HG03460 (cell line): ENCODE data around the gene PRG3.
A peak's percentile ranks its signal among the peaks of the same experiment; 100 is the strongest.
"Not testable (repeated sequence)": the region's sequence is repeated elsewhere in the genome, so short reads cannot be mapped to it uniquely, and the experiment has no call there.

Experiments used
- ATAC-seq: cut with Tn5 transposase; IDR thresholded peaks from one replicate; pipeline ENCODE4 v1.9.1; 2021; ENCODE audit not compliant: unreplicated experiment

Gene PRG3

DNA sequence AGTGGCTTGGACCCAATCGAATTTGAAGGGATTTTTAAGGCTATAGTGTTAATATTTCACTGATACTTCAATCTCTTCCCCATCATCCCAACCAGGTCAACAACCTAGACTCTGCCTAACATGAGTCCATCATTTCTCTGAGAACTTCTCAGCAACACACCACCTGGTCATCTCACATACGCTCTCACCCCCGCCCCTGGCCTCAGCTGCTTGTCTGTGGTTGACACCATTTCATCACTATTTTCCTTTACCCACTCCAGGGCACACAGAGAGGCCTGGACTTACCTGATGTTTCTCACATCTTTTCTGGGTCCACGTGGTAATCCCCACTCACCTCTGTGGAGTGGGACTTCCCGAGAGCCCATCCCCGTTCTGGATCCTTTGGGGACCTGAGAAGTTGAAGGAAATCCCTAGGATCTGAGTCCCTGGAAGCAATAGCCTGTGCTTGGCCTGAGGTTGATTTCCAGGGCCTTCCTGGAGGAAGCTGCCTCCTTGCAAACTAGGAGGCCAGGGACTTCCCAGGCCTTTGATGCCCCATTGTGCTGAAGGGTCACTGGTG is 39.6 kb downstream of the PRG3 start:
- no peak for ATAC-seq

DNA sequence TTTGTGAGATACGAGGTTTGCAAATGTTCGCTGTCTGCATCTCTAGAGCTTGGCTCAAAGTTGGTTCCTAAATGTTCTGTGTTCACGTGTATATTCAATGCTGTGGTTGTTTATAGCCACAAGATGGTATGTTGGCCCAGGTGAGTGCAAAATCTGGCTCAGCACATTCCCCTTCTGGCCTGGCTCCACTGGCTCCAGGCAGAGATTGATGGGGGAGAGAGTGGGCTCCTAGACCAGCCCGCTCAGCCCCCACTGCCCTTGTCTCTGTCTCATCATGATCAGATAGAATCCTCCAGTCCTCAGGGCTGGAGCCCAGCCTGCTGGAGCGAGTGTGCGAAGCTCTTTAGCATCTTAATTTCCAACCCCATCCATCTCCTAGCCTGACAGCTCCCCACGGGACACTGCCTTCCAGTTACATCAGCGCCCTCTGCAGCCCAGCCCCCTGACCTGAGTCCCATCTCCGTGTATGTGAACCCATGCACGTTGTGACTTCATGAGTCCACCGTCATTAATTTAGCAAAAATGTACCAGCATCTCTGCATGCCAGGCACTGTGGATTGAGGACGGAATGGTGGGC is 40.8 kb downstream of the PRG3 start:
- no peak for ATAC-seq

DNA sequence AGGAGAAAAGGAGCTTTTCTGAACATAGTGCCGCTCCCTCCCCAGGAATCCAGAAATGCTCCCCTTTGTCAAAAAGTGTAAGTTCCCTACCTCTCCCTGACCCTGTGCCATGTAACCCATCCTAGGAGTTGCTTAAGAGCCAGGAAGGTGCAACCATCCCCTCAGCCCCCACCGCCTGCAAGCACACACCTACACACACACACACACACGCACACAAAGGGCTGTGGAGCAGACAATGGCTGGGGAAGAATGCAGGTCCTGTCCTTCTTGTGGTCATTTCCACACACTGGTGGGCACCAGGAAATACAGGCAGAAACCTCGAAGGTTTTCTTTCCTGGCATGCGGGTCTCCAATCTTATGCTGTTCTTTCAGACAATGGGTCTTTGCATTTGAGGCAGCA is 41.6 kb downstream of the PRG3 start:
- ATAC-seq = no peak

DNA sequence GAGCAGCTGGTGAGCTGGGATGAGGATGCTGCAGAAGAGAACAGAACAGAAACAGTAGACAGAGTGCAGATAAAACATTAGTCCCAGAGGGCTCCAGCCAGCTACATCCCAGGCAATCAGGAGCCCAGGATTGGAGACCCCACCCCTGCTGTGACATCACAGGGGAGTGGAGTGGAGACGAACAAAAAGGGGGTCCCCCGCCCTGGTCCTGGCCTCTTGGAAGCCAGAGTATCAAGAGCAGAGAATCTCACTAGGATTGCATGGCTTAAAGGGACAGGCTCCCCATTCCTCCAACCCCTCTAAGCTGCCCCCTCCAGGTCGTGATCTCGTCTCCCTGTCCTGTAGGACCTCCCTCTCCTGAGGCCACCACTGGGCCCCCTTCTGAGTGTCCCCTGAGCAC is 42.8 kb downstream of the PRG3 start, which contains the start of gene P2RX3:
TSS of gene P2RX3 (plus strand) at position 211 of the 400 bp plus-strand sequence. CDS start 199 bp downstream, outside the sequence.
- ATAC-seq = no peak

DNA sequence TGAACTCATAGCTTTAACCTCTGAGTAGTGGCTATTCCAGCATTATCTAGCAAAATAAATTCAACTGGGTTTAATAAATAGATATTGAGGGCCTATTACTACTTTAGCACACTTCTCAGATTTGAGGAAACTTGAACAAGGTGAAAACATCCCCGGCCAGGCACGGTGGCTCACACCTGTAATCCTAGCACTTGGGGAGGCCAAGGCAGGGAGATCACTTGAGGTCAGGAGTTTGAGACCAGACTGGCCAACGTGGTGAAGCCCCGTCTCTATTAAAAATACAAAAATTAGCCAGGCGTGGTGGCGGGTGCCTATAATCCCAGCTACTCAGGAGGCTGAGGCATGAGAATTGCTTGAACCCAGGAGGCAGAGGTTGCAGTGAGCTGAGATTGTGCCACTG is 44.1 kb downstream of the PRG3 start:
- not testable (repeated sequence) for ATAC-seq

DNA sequence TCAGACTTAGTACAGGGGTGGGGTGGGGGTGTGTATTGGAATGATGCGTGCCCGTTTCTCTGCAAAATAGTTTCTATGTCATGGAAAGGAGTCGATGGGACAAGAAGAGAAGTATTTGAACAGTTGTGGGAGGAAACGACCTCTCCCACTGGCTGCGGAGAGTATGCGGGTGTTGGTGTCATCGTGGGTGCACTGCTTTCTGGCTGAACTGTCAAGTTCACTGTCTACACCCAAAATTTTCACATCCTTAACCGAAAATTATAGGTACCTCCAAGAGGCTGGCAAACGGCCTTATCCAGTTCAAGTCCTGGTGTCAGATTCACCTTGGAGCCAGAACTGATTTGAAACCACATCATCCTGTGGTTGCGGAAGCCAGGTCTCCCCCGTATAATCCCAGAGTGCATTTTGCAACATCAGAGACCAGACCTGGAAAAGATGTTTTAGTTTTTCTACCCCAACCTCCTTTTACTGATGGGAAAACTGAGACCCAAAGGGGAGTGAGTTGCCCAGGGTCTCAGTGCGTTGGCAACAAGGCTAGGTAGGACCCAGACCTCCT is 44.8 kb downstream of the PRG3 start:
- ATAC-seq = no peak

DNA sequence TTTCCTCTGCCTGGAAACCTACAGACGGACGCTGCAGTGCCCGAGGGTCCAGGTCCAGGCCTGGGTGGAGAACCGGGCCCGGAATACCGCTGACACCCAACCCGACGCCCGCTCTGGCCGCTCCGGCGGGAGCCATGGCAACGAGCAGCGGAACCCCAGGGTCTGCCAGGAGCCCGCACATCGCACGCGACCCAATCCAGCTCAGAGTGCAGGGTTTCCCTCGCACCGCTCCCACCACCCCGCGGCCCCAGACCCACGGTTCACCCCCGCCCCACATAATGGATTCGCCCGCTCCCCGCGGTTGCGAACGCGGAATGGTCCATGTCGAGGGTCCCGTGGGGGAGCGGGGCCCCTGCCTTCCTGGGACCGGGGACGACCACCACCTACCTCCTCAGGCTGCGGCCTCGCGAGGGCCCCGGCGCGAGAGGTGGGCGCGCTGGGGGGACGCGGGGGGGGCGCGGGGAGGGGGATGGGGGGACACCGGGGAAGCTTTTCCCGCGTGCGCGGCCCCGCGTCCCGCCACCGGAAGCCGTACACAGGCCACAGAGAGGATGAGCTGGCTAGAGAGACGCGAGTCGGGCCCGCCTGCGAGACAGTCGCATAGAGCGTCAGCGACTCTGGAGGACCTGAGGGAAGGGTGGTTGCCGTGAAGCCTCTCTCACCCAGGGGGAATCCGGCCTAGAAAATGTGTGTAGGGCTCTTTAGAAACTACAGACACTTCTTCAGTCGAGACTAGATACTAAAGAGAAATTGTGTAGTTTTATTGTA is 45.4 kb downstream of the PRG3 start, which contains the start of gene SSRP1:
TSS of gene SSRP1 (minus strand) at position 550 of the 768 bp plus-strand sequence. CDS start 771 bp downstream, outside the sequence.
- ATAC-seq = peak; percentile 99

DNA sequence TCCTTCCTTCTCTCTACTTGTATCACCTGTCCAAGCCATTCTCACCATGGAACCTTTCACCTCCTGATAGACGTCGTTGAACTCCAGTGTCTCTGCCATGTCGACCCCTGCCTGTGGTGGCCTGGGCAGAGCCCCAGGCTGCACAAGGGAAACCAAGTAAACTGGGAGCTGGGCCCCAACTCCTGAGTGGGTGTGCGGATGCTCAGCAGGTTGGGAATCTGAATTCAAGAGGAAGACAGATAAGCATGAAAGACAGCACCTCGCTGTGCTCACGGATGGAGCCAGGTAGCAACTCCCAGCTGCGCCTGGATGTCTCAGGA is 46.0 kb downstream of the PRG3 start:
- ATAC-seq = no peak

DNA sequence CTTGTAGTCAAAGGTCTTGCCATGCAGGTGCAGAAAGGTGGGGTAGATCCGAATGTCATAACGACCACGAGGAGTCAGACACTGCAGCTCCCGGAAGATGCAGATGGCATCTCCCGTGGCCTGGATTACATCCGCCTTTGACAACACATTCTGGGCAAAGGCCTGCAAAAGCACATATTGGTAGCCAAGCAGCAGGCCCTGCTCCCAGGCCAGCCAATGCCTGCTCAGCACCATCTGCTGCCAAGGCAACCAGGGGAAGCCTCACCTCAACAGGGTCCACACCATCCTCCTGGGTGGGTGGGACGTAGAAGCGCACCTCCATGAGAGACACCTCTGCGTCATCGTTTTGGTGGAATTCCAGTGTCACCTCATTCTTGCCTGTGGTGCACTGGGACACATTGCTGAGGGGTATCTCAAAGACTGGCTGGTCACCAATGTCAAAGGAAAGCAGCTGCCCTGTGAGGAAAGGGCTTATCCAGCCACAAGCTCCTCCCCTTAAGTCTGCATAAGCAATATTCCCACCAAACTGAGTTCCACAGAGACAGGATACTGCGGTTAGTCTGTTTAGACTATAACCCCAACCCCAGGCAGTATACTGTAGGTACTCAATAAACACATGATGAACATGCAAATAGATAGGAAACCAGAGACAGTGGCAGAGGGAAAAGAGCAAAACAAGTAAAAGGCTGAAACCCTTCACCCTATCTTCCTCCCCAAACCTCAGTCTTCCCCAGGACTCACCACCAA is 48.1 kb downstream of the PRG3 start:
- no peak for ATAC-seq

DNA sequence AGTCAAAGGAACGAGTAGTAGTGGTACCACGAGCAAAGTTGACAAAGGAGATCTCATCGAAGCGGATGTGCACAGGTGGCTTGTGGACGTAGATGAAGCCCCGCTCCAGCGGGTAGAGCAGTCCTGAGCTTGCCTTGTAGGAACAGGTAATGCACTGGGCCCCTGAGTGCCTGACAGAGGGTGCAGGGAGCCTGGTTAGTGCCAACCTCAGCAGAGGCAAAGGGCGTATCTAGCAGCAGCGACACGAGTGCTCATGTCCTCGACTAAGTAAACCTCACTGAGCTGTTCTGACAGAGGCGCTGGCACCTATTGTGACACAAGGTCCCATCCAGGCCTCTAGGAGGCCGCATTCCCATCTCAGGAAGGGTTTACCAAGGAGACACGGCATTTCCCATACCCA is 49.2 kb downstream of the PRG3 start:
- ATAC-seq = no peak

DNA sequence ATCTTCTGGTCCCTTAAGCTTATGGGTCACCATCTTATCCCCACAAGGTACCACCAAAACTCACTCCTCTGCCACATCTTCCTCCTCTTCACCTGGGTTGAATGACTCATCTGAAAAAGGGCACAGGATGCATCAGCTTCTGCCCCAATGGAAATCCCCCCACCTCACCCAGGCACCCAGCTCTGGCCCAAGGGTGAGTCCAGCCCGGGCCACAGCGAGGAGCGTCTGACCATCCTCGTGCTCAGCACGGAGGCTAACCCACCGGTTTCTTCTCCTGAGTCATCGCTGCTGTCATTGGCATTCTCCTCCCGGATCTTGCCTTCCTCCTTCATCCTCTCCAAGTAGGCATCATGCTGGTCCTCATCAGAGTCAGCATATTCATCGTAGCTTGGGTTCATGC is 50.9 kb downstream of the PRG3 start:
- no peak for ATAC-seq

DNA sequence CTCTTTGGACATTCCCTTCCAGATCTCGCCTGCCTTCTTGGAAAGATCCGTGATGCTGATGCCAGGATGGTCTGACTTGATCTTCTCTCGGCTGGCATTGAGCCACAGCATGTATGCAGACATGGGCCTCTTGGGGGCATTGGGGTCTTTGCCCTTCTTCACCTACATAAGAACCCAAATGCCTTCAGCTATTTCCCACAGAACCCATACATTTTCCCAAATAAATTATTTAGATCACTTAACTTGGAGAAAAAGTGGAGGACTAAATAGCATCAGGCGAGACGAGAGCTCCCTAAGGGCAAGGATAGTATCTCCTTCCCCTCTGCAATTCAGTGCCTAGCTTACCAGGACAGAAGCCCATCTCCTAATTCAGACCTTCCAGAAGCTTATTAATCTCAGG is 53.2 kb downstream of the PRG3 start:
- no peak for ATAC-seq
